Measurements from ENCODE around the gene SIDT1. TPM values are rescaled to one million over a fixed set of nuclear protein-coding genes. Genes with fewer than 3 reads are reported as not detected.

Gene SIDT1
- total and polyA plus RNA-seq, 9 donors, result 1.8 to 3.7 (median 2.1) TPM

GRCh38 chr3:113663761-113664160 lies 131.4 kb downstream of the SIDT1 start:
- peaks cover 20% of the 10 kb centered on the region for H3K4me1 ChIP-seq (ENCODE audit: control insufficient read depth, insufficient read depth, low read length)
- no peak overlapping the region for H3K27ac ChIP-seq (ENCODE audit: low read length)
- no peaks in the 10 kb centered on the region for H3K9me3 ChIP-seq (replicated peaks; ENCODE audit: control insufficient read depth, low read depth, low read length)
- no peak for DNase-seq
- WGBS (ENCODE audit: insufficient coverage), result no CpG with 5 or more reads among the region's 1 CpG
- H3K27me3 ChIP-seq (ENCODE audit: control insufficient read depth, insufficient read depth, low read length), result no peaks in the 10 kb centered on the region
- H3K36me3 ChIP-seq (ENCODE audit: control insufficient read depth, insufficient read depth, low read length), result peaks cover 32% of the 10 kb centered on the region
- no peak overlapping the region for H3K4me3 ChIP-seq (ENCODE audit: low read length)

- no peak overlapping the region for H3K4me3 ChIP-seq (ENCODE audit: low read length)
- H3K27ac ChIP-seq (ENCODE audit: low read length), result no peak overlapping the region
- peaks cover 16% of the 10 kb centered on the region for H3K4me1 ChIP-seq (ENCODE audit: control insufficient read depth, insufficient read depth, low read length)
- DNase-seq, result no peak
- no peaks in the 10 kb centered on the region for H3K9me3 ChIP-seq (replicated peaks; ENCODE audit: control insufficient read depth, low read depth, low read length)
- no peaks in the 10 kb centered on the region for H3K27me3 ChIP-seq (ENCODE audit: control insufficient read depth, insufficient read depth, low read length)
- H3K36me3 ChIP-seq (ENCODE audit: control insufficient read depth, insufficient read depth, low read length), result peaks cover 27% of the 10 kb centered on the region
Observed at GRCh38 chr3:113664523-113665094, 132.3 kb downstream of the SIDT1 start.

- H3K4me3 ChIP-seq (ENCODE audit: low read length), result no peak overlapping the region
- H3K27me3 ChIP-seq (ENCODE audit: control insufficient read depth, insufficient read depth, low read length), result no peaks in the 10 kb centered on the region
- no peaks in the 10 kb centered on the region for H3K9me3 ChIP-seq (replicated peaks; ENCODE audit: control insufficient read depth, low read depth, low read length)
- peaks cover 4% of the 10 kb centered on the region for H3K4me1 ChIP-seq (ENCODE audit: control insufficient read depth, insufficient read depth, low read length)
- DNase-seq, result peak; percentile 56
- peaks cover 11% of the 10 kb centered on the region for H3K36me3 ChIP-seq (ENCODE audit: control insufficient read depth, insufficient read depth, low read length)
- 20% methylated on average over 1 of the region's 4 CpGs for WGBS (ENCODE audit: insufficient coverage)
- no peak overlapping the region for H3K27ac ChIP-seq (ENCODE audit: low read length)
Observed at GRCh38 chr3:113668015-113668414, 135.7 kb downstream of the SIDT1 start.

- H3K4me1 ChIP-seq (ENCODE audit: control insufficient read depth, insufficient read depth, low read length), result no peaks in the 10 kb centered on the region
- no CpG with 5 or more reads among the region's 4 CpGs for WGBS (ENCODE audit: insufficient coverage)
- no peaks in the 10 kb centered on the region for H3K27me3 ChIP-seq (ENCODE audit: control insufficient read depth, insufficient read depth, low read length)
- H3K36me3 ChIP-seq (ENCODE audit: control insufficient read depth, insufficient read depth, low read length), result peaks cover 20% of the 10 kb centered on the region
- DNase-seq, result no peak
- no peak overlapping the region for H3K27ac ChIP-seq (ENCODE audit: low read length)
- no peak overlapping the region for H3K4me3 ChIP-seq (ENCODE audit: low read length)
- H3K9me3 ChIP-seq (replicated peaks; ENCODE audit: control insufficient read depth, low read depth, low read length), result no peaks in the 10 kb centered on the region
Observed at GRCh38 chr3:113673593-113673992, 141.2 kb downstream of the SIDT1 start.

- H3K9me3 ChIP-seq (replicated peaks; ENCODE audit: control insufficient read depth, low read depth, low read length), result no peaks in the 10 kb centered on the region
- no peak overlapping the region for H3K4me3 ChIP-seq (ENCODE audit: low read length)
- H3K27ac ChIP-seq (ENCODE audit: low read length), result no peak overlapping the region
- no peaks in the 10 kb centered on the region for H3K4me1 ChIP-seq (ENCODE audit: control insufficient read depth, insufficient read depth, low read length)
- no CpG with 5 or more reads among the region's 3 CpGs for WGBS (ENCODE audit: insufficient coverage)
- peaks cover 20% of the 10 kb centered on the region for H3K36me3 ChIP-seq (ENCODE audit: control insufficient read depth, insufficient read depth, low read length)
- no peak for DNase-seq
- no peaks in the 10 kb centered on the region for H3K27me3 ChIP-seq (ENCODE audit: control insufficient read depth, insufficient read depth, low read length)
Observed at GRCh38 chr3:113676261-113676660, 143.9 kb downstream of the SIDT1 start.

- H3K9me3 ChIP-seq (replicated peaks; ENCODE audit: control insufficient read depth, low read depth, low read length), result no peaks in the 10 kb centered on the region
- H3K27me3 ChIP-seq (ENCODE audit: control insufficient read depth, insufficient read depth, low read length), result no peaks in the 10 kb centered on the region
- no peaks in the 10 kb centered on the region for H3K4me1 ChIP-seq (ENCODE audit: control insufficient read depth, insufficient read depth, low read length)
- no CpG with 5 or more reads among the region's 1 CpG for WGBS (ENCODE audit: insufficient coverage)
- H3K4me3 ChIP-seq (ENCODE audit: low read length), result no peak overlapping the region
- H3K27ac ChIP-seq (ENCODE audit: low read length), result no peak overlapping the region
- peaks cover 15% of the 10 kb centered on the region for H3K36me3 ChIP-seq (ENCODE audit: control insufficient read depth, insufficient read depth, low read length)
- DNase-seq, result no peak
Observed at GRCh38 chr3:113677737-113678136, 145.4 kb downstream of the SIDT1 start.

- Histone ChIP-seq H3K4me3 (ENCODE audit: low read length) (no peak overlapping the region), H3K27ac (ENCODE audit: low read length) (no peak overlapping the region), H3K36me3 (ENCODE audit: control insufficient read depth, insufficient read depth, low read length) (peaks cover 15% of the 10 kb centered on the region), H3K27me3 (ENCODE audit: control insufficient read depth, insufficient read depth, low read length) (no peaks in the 10 kb centered on the region), H3K4me1 (ENCODE audit: control insufficient read depth, insufficient read depth, low read length) (no peaks in the 10 kb centered on the region), H3K9me3 (replicated peaks; ENCODE audit: control insufficient read depth, low read depth, low read length) (peaks cover 3% of the 10 kb centered on the region)
- DNase-seq, result no peak
- WGBS (ENCODE audit: insufficient coverage), result 100% methylated on average over 2 of the region's 4 CpGs
Observed at GRCh38 chr3:113678773-113679172, 146.4 kb downstream of the SIDT1 start.

Other genes starting within 250 kb of the SIDT1 start
- gene CFAP44, start 91.1 kb upstream of the SIDT1 start, total RNA-seq, result 5.4 TPM
- 1 to 10 TPM; 4.2 to 8.0 (median 5.7) TPM for gene CFAP44, start 91.1 kb upstream of the SIDT1 start, polyA plus RNA-seq (ENCODE audit: insufficient read depth in 1 of 8, insufficient read length in 8 of 8, low replicate concordance in 1 of 8)
- gene SPICE1, start 17.4 kb upstream of the SIDT1 start, total RNA-seq, result 11.7 TPM
- gene SPICE1, start 17.4 kb upstream of the SIDT1 start, polyA plus RNA-seq (ENCODE audit: insufficient read depth in 1 of 8, insufficient read length in 8 of 8, low replicate concordance in 1 of 8), result 10 to 100 TPM in 1 of 8 donors, 1 to 10 TPM in 7; 5.9 to 13.8 (median 7.8) TPM
- 19.8 TPM for gene USF3, start 164.1 kb downstream of the SIDT1 start, total RNA-seq
- 10 to 100 TPM; 10.7 to 18.3 (median 15.2) TPM for gene USF3, start 164.1 kb downstream of the SIDT1 start, polyA plus RNA-seq (ENCODE audit: insufficient read depth in 1 of 8, insufficient read length in 8 of 8, low replicate concordance in 1 of 8)
- 122 TPM for gene NAA50, start 213.7 kb downstream of the SIDT1 start, total RNA-seq
- 100 to 1,000 TPM; 112 to 188 (median 164) TPM for gene NAA50, start 213.7 kb downstream of the SIDT1 start, polyA plus RNA-seq (ENCODE audit: insufficient read depth in 1 of 8, insufficient read length in 8 of 8, low replicate concordance in 1 of 8)
- 20.3 TPM for gene ATP6V1A, start 214.5 kb downstream of the SIDT1 start, total RNA-seq
- gene ATP6V1A, start 214.5 kb downstream of the SIDT1 start, polyA plus RNA-seq (ENCODE audit: insufficient read depth in 1 of 8, insufficient read length in 8 of 8, low replicate concordance in 1 of 8), result 10 to 100 TPM; 13.5 to 22.4 (median 15.3) TPM

Measured in muscle of leg (tissue), 11 donors.